ENCODE results near the gene FAM120B. TPM values are rescaled to one million over a fixed set of nuclear protein-coding genes. Genes with fewer than 3 reads are reported as not detected.

FAM120B gene
- total RNA-seq, 4 donors from 2014 or later: 24.6 to 40.3 (median 31.9) TPM

DNA sequence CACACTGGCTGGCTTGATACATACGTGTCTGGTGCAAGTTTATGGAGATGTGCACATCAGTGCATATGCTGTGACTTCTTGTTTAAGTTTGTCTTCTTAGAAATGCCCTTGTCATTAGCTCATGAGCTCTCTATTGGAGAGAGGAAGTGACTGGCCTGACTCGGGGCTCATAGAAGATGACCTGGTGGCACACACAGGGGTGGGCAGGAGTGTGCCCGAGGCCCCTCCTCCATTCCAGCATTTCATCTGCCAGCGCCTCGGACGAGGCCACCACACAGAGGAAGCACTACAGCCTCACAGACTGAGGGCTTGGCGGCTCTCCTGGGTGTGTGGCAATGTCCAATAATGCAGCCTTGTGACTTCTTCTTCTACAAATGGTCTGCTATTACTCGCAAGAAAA is 109.7 kb downstream of the FAM120B start:
- TF ChIP-seq POLR2A (IDR thresholded peaks at IDR 0.05): no peak
- no peak for TF ChIP-seq POLR2AphosphoS5 (IDR thresholded peaks at IDR 0.05)
- TF ChIP-seq EP300 (IDR thresholded peaks at IDR 0.05): no peak
- TF ChIP-seq, protein P1, sequence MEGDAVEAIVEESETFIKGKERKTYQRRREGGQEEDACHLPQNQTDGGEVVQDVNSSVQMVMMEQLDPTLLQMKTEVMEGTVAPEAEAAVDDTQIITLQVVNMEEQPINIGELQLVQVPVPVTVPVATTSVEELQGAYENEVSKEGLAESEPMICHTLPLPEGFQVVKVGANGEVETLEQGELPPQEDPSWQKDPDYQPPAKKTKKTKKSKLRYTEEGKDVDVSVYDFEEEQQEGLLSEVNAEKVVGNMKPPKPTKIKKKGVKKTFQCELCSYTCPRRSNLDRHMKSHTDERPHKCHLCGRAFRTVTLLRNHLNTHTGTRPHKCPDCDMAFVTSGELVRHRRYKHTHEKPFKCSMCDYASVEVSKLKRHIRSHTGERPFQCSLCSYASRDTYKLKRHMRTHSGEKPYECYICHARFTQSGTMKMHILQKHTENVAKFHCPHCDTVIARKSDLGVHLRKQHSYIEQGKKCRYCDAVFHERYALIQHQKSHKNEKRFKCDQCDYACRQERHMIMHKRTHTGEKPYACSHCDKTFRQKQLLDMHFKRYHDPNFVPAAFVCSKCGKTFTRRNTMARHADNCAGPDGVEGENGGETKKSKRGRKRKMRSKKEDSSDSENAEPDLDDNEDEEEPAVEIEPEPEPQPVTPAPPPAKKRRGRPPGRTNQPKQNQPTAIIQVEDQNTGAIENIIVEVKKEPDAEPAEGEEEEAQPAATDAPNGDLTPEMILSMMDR (IDR thresholded peaks at IDR 0.05): no peak
- Histone ChIP-seq H3K4me3 (no peak overlapping the region), H3K27me3 (peaks cover 67% of the 10 kb centered on the region), H3K4me1 (no peaks in the 10 kb centered on the region), H3K27ac (no peak overlapping the region), H3K36me3 (no peaks in the 10 kb centered on the region), H3K9me3 (peaks cover 0 to 16% (median 0%) of the 10 kb centered on the region in 3 donors)
- 69 to 97% methylated on average over 2 to 4 of the region's 8 CpGs for WGBS, 2 donors (ENCODE audit: low coverage in 1 of 2)
- no peak for ATAC-seq

- Histone ChIP-seq H3K27ac (no peak overlapping the region), H3K9me3 (peaks cover 0 to 11% (median 0%) of the 10 kb centered on the region in 3 donors), H3K36me3 (no peaks in the 10 kb centered on the region), H3K27me3 (peaks cover 72% of the 10 kb centered on the region), H3K4me1 (no peaks in the 10 kb centered on the region), H3K4me3 (no peak overlapping the region)
- TF ChIP-seq POLR2AphosphoS5 (IDR thresholded peaks at IDR 0.05) (no peak), POLR2A (IDR thresholded peaks at IDR 0.05) (no peak)
- TF ChIP-seq, protein P1 (IDR thresholded peaks at IDR 0.05): no peak
- no peak for ATAC-seq
- 89% methylated on average over 5 of the region's 10 CpGs; no CpG with 5 or more reads in 1 of the 2 donors for WGBS, 2 donors (ENCODE audit: low coverage in 1 of 2)
These were observed 110.5 kb downstream of the FAM120B start for GRCh38 chr6:170416959-170417606.

- ATAC-seq: no peak
These were observed 111.3 kb downstream of the FAM120B start for GRCh38 chr6:170417881-170418280.

GRCh38 chr6:170420283-170420682 is 113.7 kb downstream of the FAM120B start:
- Histone ChIP-seq H3K4me1 (no peaks in the 10 kb centered on the region), H3K27me3 (peaks cover 84% of the 10 kb centered on the region), H3K36me3 (no peaks in the 10 kb centered on the region), H3K4me3 (no peak overlapping the region), H3K27ac (no peak overlapping the region), H3K9me3 (no peaks in the 10 kb centered on the region)
- TF ChIP-seq POLR2AphosphoS5 (IDR thresholded peaks at IDR 0.05): no peak
- no peak for TF ChIP-seq EP300 (IDR thresholded peaks at IDR 0.05)
- no peak for TF ChIP-seq POLR2A (IDR thresholded peaks at IDR 0.05)
- TF ChIP-seq, protein P1 (IDR thresholded peaks at IDR 0.05): no peak
- no peak for ATAC-seq
- 30 to 48% methylated on average over 5 to 7 of the region's 7 CpGs for WGBS, 2 donors (ENCODE audit: low coverage in 1 of 2)

More at GRCh38 chr6:170417881-170418280, 111.3 kb downstream of the FAM120B start:
- Histone ChIP-seq H3K27me3 (peaks cover 78% of the 10 kb centered on the region), H3K9me3 (peaks cover 0 to 11% (median 0%) of the 10 kb centered on the region in 3 donors), H3K27ac (no peak overlapping the region), H3K36me3 (no peaks in the 10 kb centered on the region), H3K4me1 (no peaks in the 10 kb centered on the region), H3K4me3 (no peak overlapping the region)
- TF ChIP-seq POLR2A (IDR thresholded peaks at IDR 0.05): no peak
- TF ChIP-seq EP300 (IDR thresholded peaks at IDR 0.05): no peak
- TF ChIP-seq, protein P1 (IDR thresholded peaks at IDR 0.05): no peak
- no peak for TF ChIP-seq POLR2AphosphoS5 (IDR thresholded peaks at IDR 0.05)
- 100% methylated on average over 1 of the region's 9 CpGs; no CpG with 5 or more reads in 1 of the 2 donors for WGBS, 2 donors (ENCODE audit: low coverage in 1 of 2)

Measured in gastroesophageal sphincter (tissue), 4 donors.